ENCODE results near the gene FSTL4. TPM values are rescaled to one million over a fixed set of nuclear protein-coding genes. Genes with fewer than 3 reads are reported as not detected.

The FSTL4 gene
- total and polyA plus RNA-seq, 2 of the 13 experiments (the other 11 are each of a cell fraction or from before 2014, with no cell fraction given): 2.1 to 3.0 TPM

GRCh38 chr5:133298447-133298846, 313.9 kb downstream of the FSTL4 start:
- no peaks in the 10 kb centered on the region for H3K36me3 ChIP-seq (replicated peaks in 1 of 2; ENCODE audit: control insufficient read depth in 1 of 2, insufficient read depth in 2 of 2, low read length in 2 of 2)
- H4K20me1 ChIP-seq (ENCODE audit: insufficient read depth, low read length): no peaks in the 10 kb centered on the region
- H3K9ac ChIP-seq (ENCODE audit: insufficient read depth, low read depth, low read length): no peak overlapping the region
- in situ Hi-C loops (cut with HindIII; ENCODE audit: extremely low pct_ligation_motif_present, low pct_unique_long_range_greater_than_20kb): no loop called here
- WGBS (ENCODE audit: low lambda C conversion rate): 40% methylated on average over 2 of the region's 4 CpGs
- ChIA-PET POLR2A (no interaction called here), CTCF (ENCODE audit: low intra/inter-chr PET ratio, low total read pairs) (no interaction called here)
- intact Hi-C loops (cut with micrococcal nuclease; ENCODE audit: unreplicated experiment): no loop called here
- no peak overlapping the region for H2AFZ ChIP-seq (ENCODE audit: low read length)
- no peaks in the 10 kb centered on the region for H3K9me3 ChIP-seq (ENCODE audit: low read length)
- no peak overlapping the region for H3K4me2 ChIP-seq (ENCODE audit: low read depth, low read length)
- BruUV-seq (replicated peaks): no TSS peak
- DNase-seq (ENCODE audit: low spot score) (no peak), FAIRE-seq (no peak), ATAC-seq (no peak)
- no peaks in the 10 kb centered on the region for H3K4me1 ChIP-seq (ENCODE audit: insufficient read depth, low read length)
- no peak overlapping the region for H3K27ac ChIP-seq (ENCODE audit: extremely low read length, insufficient read depth, low read length)
- no peak overlapping the region for H3K4me3 ChIP-seq (replicated peaks in 1 of 3; ENCODE audit: insufficient read depth in 1 of 3, low read depth in 2 of 3, low read length in 3 of 3)
- peaks cover under 1 to 28% of the 10 kb centered on the region in 2 experiments for H3K27me3 ChIP-seq (ENCODE audit: control insufficient read depth in 1 of 2, insufficient read depth in 2 of 2, low read length in 2 of 2)
- no peaks in the 10 kb centered on the region for H3K79me2 ChIP-seq (ENCODE audit: insufficient read depth, low read length)
- TF ChIP-seq ZNF782 (CRISPR knock-in tag; IDR thresholded peaks at IDR 0.05; ENCODE audit: borderline replicate concordance) (no peak), NBN (conservative IDR thresholded peaks at IDR 0.05) (no peak), GTF2F1 (IDR thresholded peaks at IDR 0.05; ENCODE audit: low read length) (no peak), FOXC1 (CRISPR knock-in tag; IDR thresholded peaks at IDR 0.05; ENCODE audit: borderline replicate concordance) (no peak), ZFAT (CRISPR knock-in tag; conservative IDR thresholded peaks at IDR 0.05) (no peak), TFDP1 (CRISPR knock-in tag; IDR thresholded peaks at IDR 0.05; ENCODE audit: borderline replicate concordance) (no peak), ATM (IDR thresholded peaks at IDR 0.05; ENCODE audit: borderline replicate concordance) (no peak), RFX1 (IDR thresholded peaks at IDR 0.05) (no peak), LRRFIP1 (CRISPR knock-in tag; conservative IDR thresholded peaks at IDR 0.05) (no peak), FLYWCH1 (CRISPR knock-in tag; IDR thresholded peaks at IDR 0.05) (no peak), ZNF652 (CRISPR knock-in tag; IDR thresholded peaks at IDR 0.05; ENCODE audit: borderline replicate concordance, low read depth) (no peak), FOXA1 (IDR thresholded peaks at IDR 0.05) (no peak), FOXA1 (CRISPR knock-in tag; IDR thresholded peaks at IDR 0.05) (no peak), TAF1 (CRISPR knock-in tag; IDR thresholded peaks at IDR 0.05) (no peak), HDAC1 (CRISPR knock-in tag; IDR thresholded peaks at IDR 0.05) (no peak), KDM5B (CRISPR knock-in tag; IDR thresholded peaks at IDR 0.05; ENCODE audit: borderline replicate concordance) (no peak)
- TF ChIP-seq, protein P1, sequence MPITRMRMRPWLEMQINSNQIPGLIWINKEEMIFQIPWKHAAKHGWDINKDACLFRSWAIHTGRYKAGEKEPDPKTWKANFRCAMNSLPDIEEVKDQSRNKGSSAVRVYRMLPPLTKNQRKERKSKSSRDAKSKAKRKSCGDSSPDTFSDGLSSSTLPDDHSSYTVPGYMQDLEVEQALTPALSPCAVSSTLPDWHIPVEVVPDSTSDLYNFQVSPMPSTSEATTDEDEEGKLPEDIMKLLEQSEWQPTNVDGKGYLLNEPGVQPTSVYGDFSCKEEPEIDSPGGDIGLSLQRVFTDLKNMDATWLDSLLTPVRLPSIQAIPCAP (CRISPR knock-in tag; IDR thresholded peaks at IDR 0.05; ENCODE audit: low read depth): no peak
- TF ChIP-seq, protein P2, sequence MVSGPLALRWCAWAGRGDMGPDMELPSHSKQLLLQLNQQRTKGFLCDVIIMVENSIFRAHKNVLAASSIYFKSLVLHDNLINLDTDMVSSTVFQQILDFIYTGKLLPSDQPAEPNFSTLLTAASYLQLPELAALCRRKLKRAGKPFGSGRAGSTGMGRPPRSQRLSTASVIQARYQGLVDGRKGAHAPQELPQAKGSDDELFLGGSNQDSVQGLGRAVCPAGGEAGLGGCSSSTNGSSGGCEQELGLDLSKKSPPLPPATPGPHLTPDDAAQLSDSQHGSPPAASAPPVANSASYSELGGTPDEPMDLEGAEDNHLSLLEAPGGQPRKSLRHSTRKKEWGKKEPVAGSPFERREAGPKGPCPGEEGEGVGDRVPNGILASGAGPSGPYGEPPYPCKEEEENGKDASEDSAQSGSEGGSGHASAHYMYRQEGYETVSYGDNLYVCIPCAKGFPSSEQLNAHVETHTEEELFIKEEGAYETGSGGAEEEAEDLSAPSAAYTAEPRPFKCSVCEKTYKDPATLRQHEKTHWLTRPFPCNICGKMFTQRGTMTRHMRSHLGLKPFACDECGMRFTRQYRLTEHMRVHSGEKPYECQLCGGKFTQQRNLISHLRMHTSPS (CRISPR knock-in tag; IDR thresholded peaks at IDR 0.05; ENCODE audit: low read depth): no peak
- TF ChIP-seq, protein P3, sequence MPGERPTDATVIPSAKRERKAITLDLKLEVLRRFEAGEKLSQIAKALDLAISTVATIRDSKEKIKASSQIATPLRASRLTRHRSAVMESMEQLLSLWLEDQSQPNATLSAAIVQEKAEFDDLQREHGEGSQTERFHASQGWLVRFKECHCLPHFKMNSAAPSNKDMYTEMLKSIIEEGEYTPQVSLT (CRISPR knock-in tag; IDR thresholded peaks at IDR 0.05; ENCODE audit: borderline replicate concordance, low read depth): no peak

All from HepG2 (cell line).